Activated naive CD8-positive, alpha-beta T cell treated with anti-CD3 and anti-CD28 coated beads for 36 hours (primary cell): Measurements from ENCODE around the gene PHGDH. TPM values are rescaled to one million over a fixed set of nuclear protein-coding genes. Genes with fewer than 3 reads are reported as not detected.

Source experiments
- DNase-seq: peaks from one replicate; pipeline ENCODE4 v3.0.0; 2021
- H3K27ac Mint-ChIP-seq: one replicate; pipeline ENCODE4 v1.8.0; 2022; ENCODE audit warnings: mild to moderate bottlenecking, moderate library complexity, mixed read lengths
- H3K27me3 Mint-ChIP-seq: one replicate; pipeline ENCODE4 v1.8.0; 2022; ENCODE audit warnings: mild to moderate bottlenecking, mixed read lengths
- H3K36me3 Mint-ChIP-seq: one replicate; pipeline ENCODE4 v1.8.0; 2021; ENCODE audit warnings: mild to moderate bottlenecking, mixed read lengths
- H3K4me1 Mint-ChIP-seq: one replicate; pipeline ENCODE4 v1.8.0; 2021; ENCODE audit warnings: mixed read lengths
- H3K4me3 Mint-ChIP-seq: one replicate; pipeline ENCODE4 v1.8.0; 2022; ENCODE audit warnings: mild to moderate bottlenecking, moderate library complexity, mixed read lengths
- H3K9me3 Mint-ChIP-seq: one replicate; pipeline ENCODE4 v1.8.0; 2022; ENCODE audit warnings: mixed read lengths
- total RNA-seq, 2 experiments: library from RNA; stranded (reverse); gene quantifications; one replicate each; pipeline ENCODE4 v1.2.3, GENCODE V29; 2021

Gene PHGDH
- total RNA-seq, 2 experiments from 2014 or later = 289 to 292 TPM

DNA sequence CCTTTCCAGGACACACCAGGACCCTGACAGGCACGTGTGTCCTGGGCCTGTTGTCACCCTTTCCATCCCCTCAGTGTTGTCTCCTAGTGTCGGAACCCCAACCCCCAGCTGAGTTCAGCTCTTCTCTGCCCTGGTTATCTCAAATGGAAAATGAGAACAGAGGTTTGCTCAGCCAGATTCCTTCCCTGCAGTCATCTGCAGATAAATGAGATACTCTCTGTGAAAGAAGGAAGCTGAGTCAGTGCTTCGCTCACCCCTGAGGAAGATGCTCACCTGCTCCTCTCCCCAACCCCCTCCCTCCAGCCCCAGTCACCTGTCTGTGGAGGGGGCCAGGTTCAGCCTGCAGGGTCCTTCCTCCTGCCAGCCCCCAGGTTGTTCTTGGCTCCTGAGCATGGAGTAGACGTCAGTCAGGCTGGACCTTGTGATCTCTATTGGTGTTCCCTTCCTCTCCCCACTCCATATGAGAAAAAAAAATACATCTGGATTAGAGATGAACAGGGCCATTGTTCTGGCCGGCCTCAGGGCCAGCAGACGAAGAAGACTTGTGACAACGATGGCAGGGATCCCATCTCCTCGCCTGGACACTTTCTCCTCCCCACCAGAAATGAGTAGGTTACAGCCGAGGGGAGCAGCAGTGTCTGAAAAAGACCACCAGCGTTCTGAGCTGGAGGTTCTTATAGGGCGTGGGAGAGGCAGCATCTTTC is 20.9 kb downstream of the PHGDH start:
- no peak for DNase-seq
- no peaks in the 10 kb centered on the region for H3K9me3 Mint-ChIP-seq
- H3K36me3 Mint-ChIP-seq = peaks cover 43% of the 10 kb centered on the region
- no peak overlapping the region for H3K27ac Mint-ChIP-seq
- H3K4me3 Mint-ChIP-seq = no peak overlapping the region
- H3K4me1 Mint-ChIP-seq = no peaks in the 10 kb centered on the region
- H3K27me3 Mint-ChIP-seq = no peaks in the 10 kb centered on the region

DNA sequence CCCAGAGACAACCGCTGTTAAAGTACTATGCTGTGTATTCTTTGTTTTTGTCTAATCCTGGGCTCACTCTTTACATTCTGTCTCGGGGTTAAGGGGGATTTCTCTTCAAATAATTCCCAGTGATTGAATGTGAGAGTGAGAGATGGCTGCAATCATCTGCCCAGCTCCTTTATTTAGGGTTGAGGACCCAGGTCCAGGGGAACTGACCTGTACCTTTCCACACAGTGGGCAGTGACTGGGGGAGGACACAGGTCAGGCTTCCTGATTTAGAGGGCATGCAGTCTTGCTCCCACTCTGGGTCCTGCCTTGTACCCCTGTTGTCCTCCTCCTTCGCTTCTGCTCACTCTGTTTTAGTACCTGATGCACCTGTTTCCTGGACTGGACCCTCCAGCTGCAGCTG is 22.0 kb downstream of the PHGDH start:
- no peak for DNase-seq
- H3K27me3 Mint-ChIP-seq = no peaks in the 10 kb centered on the region
- no peaks in the 10 kb centered on the region for H3K9me3 Mint-ChIP-seq
- H3K36me3 Mint-ChIP-seq = peaks cover 41% of the 10 kb centered on the region
- H3K4me1 Mint-ChIP-seq = no peaks in the 10 kb centered on the region
- no peak overlapping the region for H3K4me3 Mint-ChIP-seq
- no peak overlapping the region for H3K27ac Mint-ChIP-seq

DNA sequence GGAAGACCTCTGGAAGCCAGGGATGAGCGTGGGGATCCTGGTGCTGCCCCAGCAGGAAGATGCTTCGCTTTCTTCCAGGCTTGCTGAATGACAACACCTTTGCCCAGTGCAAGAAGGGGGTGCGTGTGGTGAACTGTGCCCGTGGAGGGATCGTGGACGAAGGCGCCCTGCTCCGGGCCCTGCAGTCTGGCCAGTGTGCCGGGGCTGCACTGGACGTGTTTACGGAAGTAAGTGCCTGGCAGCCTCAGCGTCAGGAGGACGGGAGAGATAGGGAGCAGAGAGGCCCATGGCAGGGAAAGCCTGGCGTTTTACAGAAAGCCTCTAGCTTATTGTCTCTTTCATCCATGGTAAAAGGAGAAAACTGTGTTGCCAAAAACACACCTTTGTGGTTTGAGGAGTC is 23.5 kb downstream of the PHGDH start:
- DNase-seq = no peak
- H3K27ac Mint-ChIP-seq = no peak overlapping the region
- no peaks in the 10 kb centered on the region for H3K4me1 Mint-ChIP-seq
- H3K36me3 Mint-ChIP-seq = peaks cover 33% of the 10 kb centered on the region
- H3K9me3 Mint-ChIP-seq = no peaks in the 10 kb centered on the region
- no peak overlapping the region for H3K4me3 Mint-ChIP-seq
- no peaks in the 10 kb centered on the region for H3K27me3 Mint-ChIP-seq

DNA sequence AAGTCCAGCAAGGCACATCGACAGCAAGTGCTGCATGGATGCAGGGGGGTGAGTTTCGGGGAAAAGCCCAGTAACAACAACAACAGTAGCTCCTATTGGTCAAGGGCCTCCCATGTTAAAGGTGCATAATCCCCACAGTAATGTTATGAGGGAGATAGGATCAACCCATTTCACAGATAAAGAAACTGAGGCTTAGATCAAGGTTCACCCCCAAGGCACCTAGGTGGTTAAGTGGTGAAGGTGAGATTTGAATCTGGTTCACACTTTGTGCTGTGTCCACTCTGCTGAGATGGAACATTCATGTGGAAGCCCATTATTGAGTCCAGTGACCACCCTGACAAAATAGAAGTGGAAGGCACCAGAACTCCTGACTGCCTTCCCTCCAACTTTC is 24.9 kb downstream of the PHGDH start:
- H3K4me1 Mint-ChIP-seq = no peaks in the 10 kb centered on the region
- peak overlapping the region; percentile 56 for H3K27ac Mint-ChIP-seq
- no peak overlapping the region for H3K4me3 Mint-ChIP-seq
- no peak for DNase-seq
- H3K27me3 Mint-ChIP-seq = no peaks in the 10 kb centered on the region
- H3K9me3 Mint-ChIP-seq = no peaks in the 10 kb centered on the region
- peaks cover 30% of the 10 kb centered on the region for H3K36me3 Mint-ChIP-seq

DNA sequence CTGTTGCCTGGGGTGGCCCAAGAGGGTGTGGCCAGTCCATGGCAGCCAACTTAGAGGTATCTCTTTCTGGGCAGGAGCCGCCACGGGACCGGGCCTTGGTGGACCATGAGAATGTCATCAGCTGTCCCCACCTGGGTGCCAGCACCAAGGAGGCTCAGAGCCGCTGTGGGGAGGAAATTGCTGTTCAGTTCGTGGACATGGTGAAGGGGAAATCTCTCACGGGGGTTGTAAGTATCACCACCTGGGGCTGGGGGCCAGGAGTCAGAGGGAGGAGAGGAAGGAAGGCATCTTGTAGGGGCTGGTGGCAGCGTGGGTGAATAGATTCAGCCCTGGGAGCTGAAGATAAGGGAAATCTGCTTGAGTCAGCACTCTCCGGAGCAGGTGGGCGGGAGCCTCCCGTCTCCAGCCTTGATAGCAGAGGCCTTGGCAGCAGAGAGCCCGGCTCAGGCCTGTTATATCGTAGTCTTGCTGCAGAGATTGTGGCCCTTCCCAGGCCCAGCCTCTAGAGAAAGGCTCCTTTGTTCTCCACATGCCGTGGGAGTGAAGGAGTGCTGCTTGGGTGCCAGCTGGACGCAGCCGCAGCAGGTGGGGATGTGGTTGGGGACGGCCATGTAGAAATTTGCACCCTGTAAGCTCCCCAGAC is 25.4 kb downstream of the PHGDH start:
- Mint-ChIP-seq H3K27me3 (no peaks in the 10 kb centered on the region), H3K4me1 (no peaks in the 10 kb centered on the region), H3K27ac (peak overlapping the region; percentile 56), H3K9me3 (no peaks in the 10 kb centered on the region), H3K4me3 (no peak overlapping the region), H3K36me3 (peaks cover 31% of the 10 kb centered on the region)
- no peak for DNase-seq

DNA sequence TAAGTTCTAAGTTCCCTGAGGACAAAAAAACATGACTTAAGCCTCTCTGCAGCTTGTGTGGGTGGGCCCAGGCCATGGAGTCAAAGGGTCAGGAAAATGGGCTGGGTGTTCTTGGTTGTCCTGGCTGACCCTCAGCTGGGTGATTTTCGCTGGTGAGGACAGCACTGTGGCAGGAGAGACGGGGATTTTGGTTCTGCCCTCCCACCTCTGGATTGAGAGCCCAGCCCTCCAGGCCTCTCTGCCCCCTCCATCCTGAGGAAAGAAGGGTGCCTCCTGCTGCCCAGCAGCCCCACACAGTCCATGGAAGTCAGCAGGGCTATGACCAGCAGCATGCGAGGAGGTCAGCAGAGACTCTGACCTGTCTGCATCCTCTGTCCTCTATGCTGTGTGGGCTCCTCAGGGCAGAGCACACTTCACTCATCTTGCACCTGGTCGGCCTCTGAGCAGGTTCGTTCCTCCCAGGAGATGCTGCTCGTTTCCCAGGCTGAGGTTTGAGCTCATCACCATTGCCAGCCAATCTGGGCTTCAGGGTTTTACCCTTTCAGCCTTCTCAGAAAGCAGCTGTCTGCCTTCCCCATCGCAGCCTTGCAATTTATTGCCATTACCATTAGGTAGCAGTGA is 26.5 kb downstream of the PHGDH start:
- no peak for DNase-seq
- Mint-ChIP-seq H3K9me3 (no peaks in the 10 kb centered on the region), H3K27ac (no peak overlapping the region), H3K4me1 (no peaks in the 10 kb centered on the region), H3K36me3 (peaks cover 32% of the 10 kb centered on the region), H3K27me3 (no peaks in the 10 kb centered on the region), H3K4me3 (no peak overlapping the region)

DNA sequence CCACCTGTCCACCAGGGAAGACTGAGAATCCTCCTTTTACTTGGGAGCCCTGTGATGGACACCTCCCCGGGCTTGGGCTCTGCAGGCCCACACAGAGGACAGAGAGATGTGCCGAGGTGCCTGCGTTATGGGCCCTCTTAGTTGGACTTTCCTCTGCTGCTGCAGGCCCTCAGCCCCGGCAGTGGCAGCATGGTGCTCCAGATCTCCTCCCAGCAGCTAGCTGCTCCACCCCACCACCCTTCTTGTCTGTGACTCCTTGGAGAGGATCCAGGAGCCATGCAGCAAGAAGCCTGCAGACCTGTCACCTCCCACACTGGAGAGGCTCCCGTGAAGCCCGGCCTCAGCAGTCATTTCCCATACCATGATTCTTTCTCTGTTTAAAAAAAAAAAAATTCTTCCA is 27.4 kb downstream of the PHGDH start:
- no peak for DNase-seq
- H3K4me3 Mint-ChIP-seq = no peak overlapping the region
- no peaks in the 10 kb centered on the region for H3K27me3 Mint-ChIP-seq
- peaks cover 5% of the 10 kb centered on the region for H3K4me1 Mint-ChIP-seq
- peaks cover 36% of the 10 kb centered on the region for H3K36me3 Mint-ChIP-seq
- H3K27ac Mint-ChIP-seq = no peak overlapping the region
- no peaks in the 10 kb centered on the region for H3K9me3 Mint-ChIP-seq

DNA sequence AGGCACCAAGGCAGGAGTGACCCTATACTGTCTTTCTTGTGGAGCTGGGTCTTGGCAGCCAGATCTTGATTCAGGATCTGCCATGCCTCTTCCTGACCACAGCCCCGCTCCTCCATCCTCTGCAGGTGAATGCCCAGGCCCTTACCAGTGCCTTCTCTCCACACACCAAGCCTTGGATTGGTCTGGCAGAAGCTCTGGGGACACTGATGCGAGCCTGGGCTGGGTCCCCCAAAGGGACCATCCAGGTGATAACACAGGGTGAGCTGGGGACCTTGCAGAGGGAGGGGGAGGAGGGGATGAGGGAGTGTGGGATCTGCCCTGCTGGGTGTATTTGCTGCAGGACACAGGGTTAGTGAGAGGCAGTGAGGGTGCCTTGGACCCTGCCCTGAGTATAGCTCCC is 28.5 kb downstream of the PHGDH start:
- no peak overlapping the region for H3K27ac Mint-ChIP-seq
- DNase-seq = no peak
- H3K27me3 Mint-ChIP-seq = no peaks in the 10 kb centered on the region
- H3K9me3 Mint-ChIP-seq = no peaks in the 10 kb centered on the region
- H3K4me3 Mint-ChIP-seq = no peak overlapping the region
- H3K36me3 Mint-ChIP-seq = peaks cover 35% of the 10 kb centered on the region
- peaks cover 14% of the 10 kb centered on the region for H3K4me1 Mint-ChIP-seq

DNA sequence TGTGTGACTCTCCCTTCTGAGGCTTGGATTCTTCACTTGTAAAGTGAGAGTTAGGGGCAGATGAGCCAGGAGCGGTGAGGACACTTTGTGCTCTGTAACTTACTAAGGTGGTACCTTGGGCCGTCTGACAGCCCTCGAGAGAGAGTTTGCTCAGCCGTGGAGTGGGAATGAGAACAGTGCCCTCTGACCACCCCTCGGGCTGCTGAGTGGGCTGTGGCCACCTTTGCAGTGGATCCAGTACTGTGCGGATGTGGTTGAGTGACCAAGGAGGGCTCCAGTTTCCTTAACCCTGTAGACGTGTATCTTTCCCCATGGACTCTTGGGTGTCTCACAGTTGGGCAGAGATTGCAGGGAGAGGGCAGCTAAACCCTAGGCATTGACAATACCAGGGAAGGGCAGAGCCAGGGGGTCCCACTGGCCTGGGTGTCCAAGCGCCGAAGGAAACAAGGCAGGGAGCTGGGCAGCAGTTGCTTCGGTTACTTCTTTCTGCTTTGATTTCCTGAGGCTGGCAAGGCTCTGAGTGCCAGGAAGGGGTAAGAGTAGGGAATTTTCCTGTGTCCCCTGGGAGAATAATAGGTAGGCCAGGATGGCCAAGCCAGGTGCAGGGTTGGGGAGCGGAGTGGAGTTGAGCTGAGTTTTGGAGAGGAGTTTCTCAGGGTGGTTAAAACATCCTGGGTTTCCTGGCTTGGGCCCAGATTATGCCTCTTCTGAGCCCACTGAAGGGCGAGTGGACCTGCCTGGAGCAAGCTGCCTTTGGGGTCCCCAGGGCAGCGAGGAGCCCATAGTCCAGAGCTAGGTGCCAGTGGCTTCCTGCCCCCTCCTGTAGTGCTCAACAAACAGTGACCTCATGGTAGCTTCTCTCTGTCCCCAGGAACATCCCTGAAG is 29.4 kb downstream of the PHGDH start:
- no peak for DNase-seq
- no peaks in the 10 kb centered on the region for H3K27me3 Mint-ChIP-seq
- H3K27ac Mint-ChIP-seq = peak overlapping the region; percentile 31

DNA sequence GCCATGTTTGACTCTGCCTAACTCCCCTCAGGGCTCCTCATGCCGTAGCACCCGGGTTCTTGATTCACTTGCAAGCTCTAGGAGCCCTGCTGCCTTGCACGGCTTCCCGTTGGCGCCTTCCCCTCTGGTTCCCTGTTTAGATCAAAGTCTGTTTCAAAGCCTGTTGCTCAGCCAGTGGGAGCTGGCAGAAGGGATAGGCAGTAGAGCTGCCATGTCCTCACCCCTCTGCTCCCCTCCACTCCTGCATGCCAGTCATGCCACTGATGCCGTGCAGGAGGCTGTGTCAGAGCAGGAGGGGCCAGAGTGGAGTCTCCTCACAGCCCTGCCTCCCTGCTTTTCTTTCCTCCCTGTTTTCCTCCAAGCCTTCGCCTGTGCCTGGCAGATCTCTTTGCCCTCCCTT is 30.5 kb downstream of the PHGDH start:
- Mint-ChIP-seq H3K4me1 (peaks cover 22% of the 10 kb centered on the region), H3K4me3 (no peak overlapping the region), H3K27ac (no peak overlapping the region), H3K9me3 (no peaks in the 10 kb centered on the region), H3K27me3 (no peaks in the 10 kb centered on the region), H3K36me3 (peaks cover 26% of the 10 kb centered on the region)
- no peak for DNase-seq

More for the DNA sequence above, 29.4 kb downstream of the PHGDH start:
- Mint-ChIP-seq H3K36me3 (peaks cover 34% of the 10 kb centered on the region), H3K9me3 (no peaks in the 10 kb centered on the region), H3K4me3 (no peak overlapping the region), H3K4me1 (peaks cover 22% of the 10 kb centered on the region)

DNA sequence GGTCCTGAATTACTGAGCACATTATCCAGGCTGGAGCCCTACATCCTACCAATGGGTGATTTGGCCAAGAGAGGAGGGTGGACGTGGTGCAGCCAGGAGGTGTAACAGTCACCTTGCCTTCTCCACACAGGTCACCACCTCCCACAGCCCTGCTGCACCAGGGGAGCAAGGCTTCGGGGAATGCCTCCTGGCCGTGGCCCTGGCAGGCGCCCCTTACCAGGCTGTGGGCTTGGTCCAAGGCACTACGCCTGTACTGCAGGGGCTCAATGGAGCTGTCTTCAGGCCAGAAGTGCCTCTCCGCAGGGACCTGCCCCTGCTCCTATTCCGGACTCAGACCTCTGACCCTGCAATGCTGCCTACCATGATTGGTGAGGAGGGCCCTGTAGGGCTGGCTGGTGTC is 30.9 kb downstream of the PHGDH start:
- Mint-ChIP-seq H3K27ac (no peak overlapping the region), H3K9me3 (no peaks in the 10 kb centered on the region), H3K4me1 (peaks cover 23% of the 10 kb centered on the region), H3K4me3 (no peak overlapping the region), H3K27me3 (no peaks in the 10 kb centered on the region), H3K36me3 (peaks cover 23% of the 10 kb centered on the region)
- DNase-seq = no peak

DNA sequence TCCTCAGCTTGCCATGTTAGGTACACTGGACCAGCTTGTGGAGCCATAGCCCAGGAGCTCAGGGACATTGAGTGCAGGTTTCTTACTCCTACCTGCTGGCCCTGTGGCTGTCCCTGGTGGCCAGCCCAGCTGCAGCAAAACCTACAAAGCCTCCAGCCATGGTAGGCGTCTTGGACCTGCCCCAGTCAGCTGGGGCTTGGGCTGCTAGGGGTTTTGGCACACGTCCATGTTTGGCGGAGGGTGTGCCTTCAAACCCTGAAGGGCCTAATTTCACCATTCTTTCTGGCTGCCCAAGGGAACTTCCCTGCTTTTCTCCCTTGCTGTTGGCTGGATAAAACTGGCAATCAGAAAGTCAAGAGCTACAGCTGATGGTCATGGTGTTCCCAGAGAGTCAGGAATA is 31.6 kb downstream of the PHGDH start:
- DNase-seq = no peak
- Mint-ChIP-seq H3K27me3 (no peaks in the 10 kb centered on the region), H3K9me3 (no peaks in the 10 kb centered on the region), H3K36me3 (peaks cover 19% of the 10 kb centered on the region), H3K4me1 (peaks cover 24% of the 10 kb centered on the region), H3K4me3 (no peak overlapping the region), H3K27ac (no peak overlapping the region)

DNA sequence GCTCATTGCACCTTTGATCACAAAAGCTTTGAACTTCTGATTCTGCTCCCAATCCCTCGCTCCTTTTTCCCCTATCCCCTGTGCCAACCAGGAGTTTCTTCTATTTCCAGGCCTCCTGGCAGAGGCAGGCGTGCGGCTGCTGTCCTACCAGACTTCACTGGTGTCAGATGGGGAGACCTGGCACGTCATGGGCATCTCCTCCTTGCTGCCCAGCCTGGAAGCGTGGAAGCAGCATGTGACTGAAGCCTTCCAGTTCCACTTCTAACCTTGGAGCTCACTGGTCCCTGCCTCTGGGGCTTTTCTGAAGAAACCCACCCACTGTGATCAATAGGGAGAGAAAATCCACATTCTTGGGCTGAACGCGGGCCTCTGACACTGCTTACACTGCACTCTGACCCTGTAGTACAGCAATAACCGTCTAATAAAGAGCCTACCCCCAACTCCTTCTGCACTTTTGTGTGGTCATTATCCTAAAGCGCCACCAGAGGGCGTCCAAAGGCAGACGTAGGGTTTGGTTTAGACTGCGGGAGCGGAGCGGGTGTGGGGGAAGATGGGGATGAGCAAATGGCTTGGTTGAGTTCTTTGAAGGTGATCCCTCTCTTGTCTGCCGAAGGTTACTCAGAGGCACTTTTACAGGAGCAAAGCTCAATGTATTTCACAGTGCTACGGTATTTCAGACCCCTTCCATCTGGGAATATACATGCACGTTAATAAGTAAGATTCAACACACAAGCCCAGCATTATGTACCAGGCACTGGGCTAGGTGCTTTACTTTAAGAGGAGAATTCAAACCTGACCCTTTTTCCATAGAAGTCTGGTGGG is 32.3 kb downstream of the PHGDH start:
- peaks cover 19% of the 10 kb centered on the region for H3K36me3 Mint-ChIP-seq
- H3K27me3 Mint-ChIP-seq = no peaks in the 10 kb centered on the region
- H3K4me3 Mint-ChIP-seq = no peak overlapping the region
- no peak overlapping the region for H3K27ac Mint-ChIP-seq
- no peaks in the 10 kb centered on the region for H3K9me3 Mint-ChIP-seq
- DNase-seq = peak; percentile 50
- H3K4me1 Mint-ChIP-seq = peaks cover 24% of the 10 kb centered on the region

DNA sequence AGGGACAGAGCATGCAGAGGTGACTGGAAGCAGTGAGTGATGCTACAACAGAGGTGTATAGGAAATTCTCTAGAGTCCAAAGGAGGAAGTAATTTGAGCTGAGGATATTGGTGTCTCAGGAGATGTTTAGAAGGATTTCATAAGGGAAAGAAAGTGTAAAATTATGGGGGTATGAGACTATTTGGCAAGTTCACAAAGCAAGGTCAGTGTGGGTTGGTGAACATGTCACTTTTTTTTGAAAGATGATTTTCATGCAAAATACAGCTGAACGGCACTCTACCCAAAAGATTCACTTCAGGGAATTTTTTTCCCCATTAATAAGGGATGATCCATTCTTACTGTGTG is 32.8 kb downstream of the PHGDH start:
- Mint-ChIP-seq H3K9me3 (no peaks in the 10 kb centered on the region), H3K27me3 (no peaks in the 10 kb centered on the region), H3K4me3 (no peak overlapping the region), H3K36me3 (peaks cover 14% of the 10 kb centered on the region), H3K4me1 (peaks cover 24% of the 10 kb centered on the region), H3K27ac (no peak overlapping the region)
- no peak for DNase-seq
